RWPE2 (cell line): ENCODE results near the gene DRC7.

ENCODE experiments used
- ATAC-seq: fragments of 200-7000 bp; cut with Tn5 transposase; 3 replicates; pipeline ENCODE4 v1.9.1; 2021; ENCODE audit warnings: low read depth
- DNase-seq: peaks from one replicate; pipeline ENCODE4 v3.0.0-alpha.2; 2020; ENCODE audit warnings: low spot score
- H3K27ac ChIP-seq: fragments of 450-650 bp; 2 replicates; pipeline ENCODE4 v1.5.1; 2017; ENCODE audit warnings: mild to moderate bottlenecking; ENCODE audit not compliant: poor library complexity, severe bottlenecking
- H3K27me3 ChIP-seq: fragments of 250-450 bp; sonication (Bioruptor Pico); 2 replicates; pipeline ENCODE4 v1.5.1; 2021; ENCODE audit warnings: mild to moderate bottlenecking, moderate library complexity; ENCODE audit not compliant: insufficient read depth, poor library complexity, severe bottlenecking
- H3K36me3 ChIP-seq: fragments of 250-450 bp; sonication (Bioruptor Pico); 2 replicates; pipeline ENCODE4 v1.5.1; 2020; ENCODE audit warnings: low read depth, mild to moderate bottlenecking, moderate library complexity
- H3K4me1 ChIP-seq: fragments of 250-450 bp; sonication (Bioruptor Pico); 2 replicates; pipeline ENCODE4 v1.5.1; 2021; ENCODE audit warnings: mild to moderate bottlenecking, moderate library complexity; ENCODE audit not compliant: insufficient read depth, poor library complexity, severe bottlenecking
- H3K4me3 ChIP-seq: fragments of 250-450 bp; sonication (Bioruptor Pico); 2 replicates; pipeline ENCODE4 v1.5.1; 2021; ENCODE audit warnings: mild to moderate bottlenecking, moderate library complexity; ENCODE audit not compliant: severe bottlenecking
- H3K9me3 ChIP-seq: fragments of 250-450 bp; sonication (Bioruptor Pico); 2 replicates; pipeline ENCODE4 v1.5.1; 2021; ENCODE audit warnings: mild to moderate bottlenecking, moderate library complexity; ENCODE audit not compliant: severe bottlenecking
- TF ChIP-seq, protein P1 (sequence below): fragments of 450-650 bp; IDR thresholded peaks from one replicate; pipeline ENCODE4 v1.5.1; 2017; ENCODE audit warnings: mild to moderate bottlenecking, moderate library complexity; ENCODE audit not compliant: poor library complexity, severe bottlenecking

Gene DRC7

DNA sequence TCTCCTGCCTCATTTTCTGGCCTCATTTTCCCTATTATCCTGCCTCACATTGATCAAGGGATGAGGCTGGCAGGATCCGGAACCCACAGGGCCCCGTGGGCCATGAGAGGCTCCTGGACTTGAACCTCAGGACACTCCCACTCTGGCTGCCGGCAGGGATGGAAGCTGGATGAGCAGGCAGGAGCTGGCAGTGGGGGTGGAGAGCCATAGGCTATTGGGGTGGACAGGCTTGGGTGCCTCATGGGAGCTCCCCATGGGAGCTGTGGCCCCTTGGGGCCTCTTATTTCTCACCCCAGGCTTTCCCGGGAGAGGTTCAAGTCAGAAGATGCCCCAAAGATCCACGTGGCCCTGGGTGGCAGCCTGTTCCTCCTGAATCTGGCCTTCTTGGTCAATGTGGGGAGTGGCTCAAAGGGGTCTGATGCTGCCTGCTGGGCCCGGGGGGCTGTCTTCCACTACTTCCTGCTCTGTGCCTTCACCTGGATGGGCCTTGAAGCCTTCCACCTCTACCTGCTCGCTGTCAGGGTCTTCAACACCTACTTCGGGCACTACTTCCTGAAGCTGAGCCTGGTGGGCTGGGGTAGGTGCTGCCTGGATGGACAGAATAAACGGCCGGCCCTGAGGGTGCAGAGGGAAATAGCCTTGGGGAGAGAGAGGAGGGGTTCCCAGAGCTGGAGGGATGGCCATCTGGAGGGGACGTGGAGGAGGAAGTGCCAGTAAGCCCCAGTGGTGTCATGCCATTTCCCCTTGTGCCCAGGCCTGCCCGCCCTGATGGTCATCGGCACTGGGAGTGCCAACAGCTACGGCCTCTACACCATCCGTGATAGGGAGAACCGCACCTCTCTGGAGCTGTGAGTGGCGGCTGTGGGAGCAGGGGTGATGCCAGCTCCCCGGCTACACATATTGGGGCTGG is 10.7 kb upstream of the DRC7 start:
- Histone ChIP-seq H3K27ac (no peak overlapping the region), H3K4me3 (no peak overlapping the region), H3K4me1 (no peaks in the 10 kb centered on the region), H3K9me3 (no peaks in the 10 kb centered on the region), H3K27me3 (no peaks in the 10 kb centered on the region), H3K36me3 (no peaks in the 10 kb centered on the region)
- no peak for DNase-seq
- TF ChIP-seq, protein P1, sequence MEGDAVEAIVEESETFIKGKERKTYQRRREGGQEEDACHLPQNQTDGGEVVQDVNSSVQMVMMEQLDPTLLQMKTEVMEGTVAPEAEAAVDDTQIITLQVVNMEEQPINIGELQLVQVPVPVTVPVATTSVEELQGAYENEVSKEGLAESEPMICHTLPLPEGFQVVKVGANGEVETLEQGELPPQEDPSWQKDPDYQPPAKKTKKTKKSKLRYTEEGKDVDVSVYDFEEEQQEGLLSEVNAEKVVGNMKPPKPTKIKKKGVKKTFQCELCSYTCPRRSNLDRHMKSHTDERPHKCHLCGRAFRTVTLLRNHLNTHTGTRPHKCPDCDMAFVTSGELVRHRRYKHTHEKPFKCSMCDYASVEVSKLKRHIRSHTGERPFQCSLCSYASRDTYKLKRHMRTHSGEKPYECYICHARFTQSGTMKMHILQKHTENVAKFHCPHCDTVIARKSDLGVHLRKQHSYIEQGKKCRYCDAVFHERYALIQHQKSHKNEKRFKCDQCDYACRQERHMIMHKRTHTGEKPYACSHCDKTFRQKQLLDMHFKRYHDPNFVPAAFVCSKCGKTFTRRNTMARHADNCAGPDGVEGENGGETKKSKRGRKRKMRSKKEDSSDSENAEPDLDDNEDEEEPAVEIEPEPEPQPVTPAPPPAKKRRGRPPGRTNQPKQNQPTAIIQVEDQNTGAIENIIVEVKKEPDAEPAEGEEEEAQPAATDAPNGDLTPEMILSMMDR: no peak
- no peak for ATAC-seq

DNA sequence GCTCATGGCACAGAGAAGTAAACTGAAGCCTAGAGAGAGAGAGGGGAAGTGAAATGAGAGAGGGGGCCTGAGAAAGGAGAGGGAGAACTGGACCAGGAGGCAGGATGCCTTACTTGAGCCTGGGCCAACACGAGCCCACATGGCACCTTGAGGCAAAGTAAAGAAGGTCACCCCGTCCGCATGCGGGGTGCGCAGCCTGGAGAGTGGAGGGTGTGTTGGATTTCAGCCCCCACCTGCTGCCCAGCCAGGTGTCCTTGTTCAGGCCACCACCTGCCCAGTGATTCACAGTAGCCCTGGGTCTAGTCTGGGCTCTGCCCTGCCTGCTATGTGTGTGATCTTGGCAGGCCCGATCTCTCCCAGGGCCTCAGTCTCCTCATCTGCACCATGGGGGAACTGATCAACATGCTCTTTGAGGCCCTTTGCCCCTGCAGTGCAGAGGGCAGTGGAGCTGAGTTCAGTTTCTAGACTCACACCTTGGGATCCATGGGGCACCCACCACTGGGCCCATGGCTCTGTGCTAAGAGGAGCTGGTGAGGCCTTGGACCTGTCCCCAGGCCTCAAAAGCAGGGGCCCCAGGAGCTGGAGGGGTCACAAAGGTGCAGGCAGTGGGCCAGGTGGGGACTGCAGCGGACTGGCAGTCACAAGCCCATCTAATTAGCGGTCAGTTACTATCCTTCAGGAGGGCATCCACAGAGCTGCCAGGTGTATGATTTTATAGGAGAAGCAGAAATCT is 9.8 kb upstream of the DRC7 start:
- TF ChIP-seq, protein P1: no peak
- H3K27ac ChIP-seq: no peak overlapping the region
- no peaks in the 10 kb centered on the region for H3K9me3 ChIP-seq
- H3K36me3 ChIP-seq: no peaks in the 10 kb centered on the region
- no peaks in the 10 kb centered on the region for H3K27me3 ChIP-seq
- no peaks in the 10 kb centered on the region for H3K4me1 ChIP-seq
- no peak overlapping the region for H3K4me3 ChIP-seq
- ATAC-seq: no peak
- DNase-seq: no peak

DNA sequence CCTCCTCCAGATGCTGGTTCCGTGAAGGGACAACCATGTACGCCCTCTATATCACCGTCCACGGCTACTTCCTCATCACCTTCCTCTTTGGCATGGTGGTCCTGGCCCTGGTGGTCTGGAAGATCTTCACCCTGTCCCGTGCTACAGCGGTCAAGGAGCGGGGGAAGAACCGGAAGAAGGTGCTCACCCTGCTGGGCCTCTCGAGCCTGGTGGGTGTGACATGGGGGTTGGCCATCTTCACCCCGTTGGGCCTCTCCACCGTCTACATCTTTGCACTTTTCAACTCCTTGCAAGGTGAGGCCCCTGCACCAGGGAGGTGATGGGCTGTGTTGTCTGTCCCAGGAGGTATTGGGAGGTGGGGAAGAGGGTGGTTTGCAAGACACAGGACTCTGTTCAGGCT is 9.0 kb upstream of the DRC7 start:
- DNase-seq (no peak), ATAC-seq (no peak)
- H3K9me3 ChIP-seq: no peaks in the 10 kb centered on the region
- no peak overlapping the region for H3K27ac ChIP-seq
- TF ChIP-seq, protein P1: no peak
- no peaks in the 10 kb centered on the region for H3K4me1 ChIP-seq
- H3K36me3 ChIP-seq: no peaks in the 10 kb centered on the region
- no peak overlapping the region for H3K4me3 ChIP-seq
- no peaks in the 10 kb centered on the region for H3K27me3 ChIP-seq

DNA sequence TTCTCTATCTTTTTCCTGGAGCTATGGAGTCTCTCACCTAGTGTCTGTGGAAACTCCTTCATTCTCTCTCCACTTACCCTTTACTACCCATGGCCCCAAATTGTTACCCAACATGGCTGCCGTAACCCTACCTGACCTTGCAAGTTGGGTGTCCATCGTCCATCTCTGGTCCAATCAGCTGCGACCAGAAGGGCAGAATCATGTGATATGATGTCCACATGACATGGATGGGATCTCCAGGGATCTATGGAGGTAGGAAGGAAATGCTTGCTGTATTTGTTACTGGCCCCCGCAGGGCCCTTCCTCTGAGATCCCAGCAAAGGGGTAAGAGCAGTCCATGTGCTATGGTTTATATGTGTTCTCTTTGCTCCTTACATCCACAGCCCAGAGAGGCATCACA is 8.0 kb upstream of the DRC7 start:
- no peak overlapping the region for H3K4me3 ChIP-seq
- H3K36me3 ChIP-seq: no peaks in the 10 kb centered on the region
- ATAC-seq (no peak), DNase-seq (no peak)
- TF ChIP-seq, protein P1: no peak
- H3K27me3 ChIP-seq: no peaks in the 10 kb centered on the region
- H3K27ac ChIP-seq: no peak overlapping the region
- no peaks in the 10 kb centered on the region for H3K9me3 ChIP-seq
- no peaks in the 10 kb centered on the region for H3K4me1 ChIP-seq
